Limb (tissue), 2 donors: Measurements from ENCODE around the gene EIF2AK2.

ENCODE experiments used
- DNase-seq, 2 donors: peaks; one replicate each; pipeline ENCODE4 v3.0.0-alpha.2; 2016; ENCODE audit errors: extremely low spot score in 2 of 2

Gene EIF2AK2

DNA sequence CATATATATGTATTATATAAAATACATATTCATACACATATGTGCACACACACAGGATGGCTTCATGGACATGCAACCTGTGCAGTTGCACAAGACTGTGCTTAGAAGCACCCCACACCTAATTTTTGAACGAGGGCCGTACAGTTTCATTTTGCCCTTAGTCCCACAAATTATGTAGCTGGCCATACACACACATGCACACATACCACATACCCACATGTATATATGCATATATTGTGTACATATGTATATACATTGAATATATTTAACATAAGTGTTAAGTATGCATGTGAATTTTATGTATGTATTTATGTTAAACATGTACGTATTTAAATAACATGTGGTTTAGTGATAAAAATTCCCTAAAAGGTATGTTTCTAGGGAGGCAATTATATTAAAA lies 54.2 kb downstream of the EIF2AK2 start:
- no peak for DNase-seq

DNA sequence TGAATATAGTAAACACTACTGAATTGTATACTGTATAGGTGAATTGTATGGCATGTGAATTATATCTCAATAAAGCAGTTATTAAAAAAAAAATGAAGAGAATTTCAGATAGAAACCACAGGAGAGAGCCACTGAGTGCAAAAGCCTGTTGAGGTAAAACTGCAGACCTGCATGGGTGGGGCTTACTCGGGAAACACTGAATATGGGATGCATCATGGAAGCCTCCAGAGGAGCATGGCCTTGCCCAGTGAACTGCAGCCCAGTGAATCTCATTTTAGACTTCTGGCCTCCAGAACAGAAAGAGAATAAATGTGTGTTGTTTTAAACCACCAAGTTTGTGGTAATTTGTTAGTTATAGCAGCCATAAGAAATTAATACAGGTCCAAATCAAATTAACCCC lies 56.7 kb downstream of the EIF2AK2 start:
- no peak for DNase-seq

DNA sequence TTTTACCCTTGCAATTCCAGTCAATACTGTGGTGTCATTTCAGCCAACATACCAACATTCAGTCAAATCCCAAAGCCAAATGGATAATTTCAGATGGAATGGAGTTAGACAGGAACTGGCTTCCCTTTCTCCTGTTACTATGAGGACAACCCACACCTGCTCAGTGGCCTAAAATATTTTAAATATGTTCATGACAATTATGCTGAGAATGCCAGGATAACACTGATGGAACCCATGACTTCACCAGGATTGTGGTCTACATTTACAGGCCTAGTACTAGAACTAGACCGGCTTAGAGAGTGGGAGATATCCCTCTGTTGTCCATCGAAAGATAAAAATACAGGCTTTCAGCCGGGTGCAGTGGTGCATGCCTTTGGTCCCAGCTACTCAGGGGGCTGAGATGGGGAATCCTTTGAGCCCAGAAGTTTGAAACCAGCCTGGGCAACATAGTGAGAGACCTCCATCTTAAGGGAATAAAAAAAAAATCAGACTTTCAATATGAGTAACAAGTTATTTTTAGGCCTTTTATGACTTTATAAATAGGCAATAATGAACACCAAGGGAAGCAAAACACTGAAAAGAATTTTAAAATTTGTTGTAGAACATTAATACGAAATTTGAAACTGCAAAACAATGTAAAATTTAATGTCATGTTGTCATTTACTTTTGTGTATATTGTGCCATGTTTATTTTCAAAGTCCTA lies 58.2 kb downstream of the EIF2AK2 start:
- no peak for DNase-seq

DNA sequence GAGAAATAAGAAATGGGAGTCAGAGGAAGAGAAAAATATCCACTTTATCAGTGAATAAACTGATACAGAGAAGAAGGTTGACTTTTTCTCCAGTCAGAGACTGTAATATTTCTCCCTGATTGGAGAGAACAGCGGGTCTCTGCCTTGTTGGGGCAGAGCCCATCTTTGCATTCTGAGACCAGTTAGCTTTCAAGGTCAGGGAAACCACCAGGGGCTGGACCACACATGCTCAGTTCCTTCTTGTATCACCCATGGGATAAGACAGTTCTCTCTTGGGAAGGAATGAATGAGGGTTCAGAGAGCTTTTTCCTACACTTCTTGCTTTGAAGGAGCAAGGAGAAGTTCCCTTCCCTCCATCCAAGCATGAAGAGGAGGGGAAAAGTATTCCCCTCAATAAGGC lies 60.2 kb downstream of the EIF2AK2 start:
- no peak for DNase-seq

DNA sequence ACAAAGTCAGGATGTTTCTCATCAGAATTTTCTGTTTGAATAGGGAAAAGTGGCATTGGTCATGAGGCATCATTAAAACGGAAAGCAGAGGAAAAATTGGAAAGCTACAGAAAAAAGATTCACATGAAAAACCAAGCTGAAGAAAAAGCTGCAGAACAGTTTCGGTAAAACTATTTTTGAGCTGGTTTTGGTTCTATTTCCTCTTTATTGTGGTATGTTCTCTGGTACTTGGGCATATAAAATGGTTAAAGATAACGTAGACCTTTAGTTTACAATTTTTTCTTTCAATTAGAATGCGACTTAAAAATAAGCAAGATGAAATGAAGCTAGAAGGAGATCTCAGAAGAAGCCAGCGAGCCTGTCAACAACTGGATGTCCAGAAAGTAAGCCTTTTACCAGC lies 64.9 kb downstream of the EIF2AK2 start:
- DNase-seq, result no peak

DNA sequence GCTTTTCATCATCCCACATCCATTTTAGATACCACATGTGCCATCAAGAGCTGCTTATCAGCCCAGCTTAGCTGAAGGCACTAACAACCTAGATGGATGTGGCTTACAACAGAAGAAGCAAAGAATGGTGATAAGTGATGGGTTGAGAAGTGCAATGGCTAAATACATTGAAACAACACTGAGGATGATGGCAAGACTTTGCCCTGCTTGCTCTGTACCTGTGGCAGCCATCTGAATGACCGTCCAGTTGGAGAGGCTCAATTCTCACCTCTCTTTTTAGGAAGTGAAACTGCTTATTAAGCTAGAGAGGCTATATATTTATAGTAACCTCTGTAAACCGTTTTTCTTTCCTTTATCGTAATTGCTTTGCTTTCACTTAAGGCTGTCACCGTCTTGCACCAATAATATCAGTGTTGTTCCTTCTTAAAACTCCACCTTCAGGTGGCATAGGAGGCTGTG lies 66.7 kb downstream of the EIF2AK2 start:
- DNase-seq, result no peak

DNA sequence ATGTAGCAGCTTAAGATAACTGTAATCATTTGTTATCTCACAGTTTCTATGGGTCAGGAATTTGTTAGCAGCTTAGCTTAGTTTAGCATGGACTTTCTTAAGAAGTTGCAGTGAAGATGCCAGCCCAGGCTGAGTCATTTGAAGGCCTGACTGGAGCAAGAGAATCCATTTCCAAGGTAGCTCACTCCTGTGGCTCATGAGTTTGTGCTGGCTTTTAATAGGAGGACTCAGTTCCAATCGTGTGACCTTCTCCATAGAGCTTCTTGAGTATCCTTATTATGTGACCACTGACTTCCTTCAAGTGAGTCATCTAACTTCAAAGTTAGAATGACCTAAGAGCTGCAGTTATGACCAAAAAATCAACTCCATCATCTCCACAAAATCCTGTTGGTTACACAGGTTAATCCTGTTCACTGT lies 71.0 kb downstream of the EIF2AK2 start:
- no peak for DNase-seq

DNA sequence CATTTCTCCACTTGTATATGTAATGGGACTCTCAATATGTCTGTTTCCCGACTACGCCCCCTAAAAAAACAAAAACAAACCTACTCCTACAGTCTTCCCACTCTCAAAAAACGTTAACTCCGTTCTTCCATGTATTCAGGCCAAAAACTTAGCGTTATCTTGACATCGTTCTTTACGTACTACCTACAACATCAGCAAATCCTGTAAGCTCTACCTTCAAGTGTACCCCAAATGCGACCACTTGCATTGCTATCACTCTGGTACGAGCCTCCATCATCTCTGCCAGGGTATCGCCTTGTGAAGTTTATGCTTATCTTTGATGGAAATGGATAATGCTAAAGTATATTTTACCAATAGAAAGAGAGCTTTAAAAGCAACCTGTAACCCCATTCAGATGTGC lies 72.0 kb downstream of the EIF2AK2 start:
- no peak for DNase-seq

DNA sequence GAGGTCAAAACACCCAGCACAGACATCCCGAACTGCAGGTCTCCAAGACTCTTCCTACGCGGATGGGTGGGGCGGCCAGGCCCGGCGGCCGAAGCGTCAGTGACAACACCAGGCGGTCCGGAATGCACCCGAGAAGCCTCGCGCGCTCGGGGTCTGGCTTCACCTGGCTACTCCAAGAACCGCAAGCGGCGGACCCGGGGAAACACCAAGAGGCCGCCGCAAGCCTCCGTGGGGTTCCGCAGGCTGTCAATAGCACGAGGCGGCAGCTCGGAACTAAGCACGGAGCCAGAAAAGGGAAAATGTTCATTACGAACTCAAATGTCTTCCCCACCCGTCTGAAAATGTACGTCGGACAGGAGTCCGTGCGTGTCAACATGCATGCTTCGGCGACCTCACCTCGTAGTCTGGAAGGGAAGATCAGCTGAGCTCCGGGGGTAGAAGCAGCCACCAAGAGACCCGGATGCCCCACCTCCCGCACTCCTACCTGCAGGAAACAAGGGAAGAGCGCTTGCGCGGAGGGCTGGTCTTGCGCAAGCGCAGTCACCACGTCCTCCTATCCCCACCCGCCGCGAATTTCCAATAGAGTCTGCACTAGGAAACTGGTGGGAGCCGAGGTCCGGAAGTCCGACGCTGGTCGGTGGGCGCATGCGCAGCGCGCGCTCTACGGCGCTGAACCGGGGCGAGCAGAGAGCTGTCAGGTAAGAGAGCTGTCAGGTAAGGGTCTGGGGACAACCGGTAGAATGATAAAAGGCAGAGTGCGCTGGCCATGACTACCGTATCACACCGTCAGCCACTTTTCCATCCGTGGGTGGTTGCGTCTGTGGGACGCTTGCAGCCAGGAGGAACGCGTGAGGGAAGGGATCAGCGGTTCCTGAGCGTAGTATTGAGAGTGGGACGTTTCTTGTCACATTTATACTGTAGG lies 72.6 kb downstream of the EIF2AK2 start, which contains the start of the genes GPATCH11 and HEATR5B:
GPATCH11 (plus strand) TSS at position 646 of the 922 bp plus-strand sequence. CDS start 3,864 bp downstream, outside the sequence.
HEATR5B (minus strand) TSS at position 500 of the 922 bp plus-strand sequence. CDS start 958 bp downstream, outside the sequence.
- DNase-seq, result peak; percentile 96 to 99

DNA sequence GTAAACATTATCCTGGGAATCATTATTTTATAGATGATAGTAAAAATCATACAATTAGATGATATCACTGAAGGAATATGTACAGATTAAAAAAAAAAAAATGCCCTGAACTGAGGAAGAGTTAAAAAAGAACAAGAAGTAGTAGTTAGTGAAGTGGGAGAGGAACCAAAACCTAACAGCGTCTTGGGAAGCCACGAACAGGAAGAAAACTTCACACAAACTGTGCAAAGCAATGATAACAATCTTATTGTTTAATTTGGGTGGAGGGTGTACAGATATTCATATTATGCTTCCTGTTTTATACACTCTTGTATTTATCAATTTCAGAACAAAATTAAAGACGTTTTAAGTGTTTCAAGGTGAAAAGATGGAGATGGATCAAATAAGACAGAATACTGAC lies 76.1 kb downstream of the EIF2AK2 start:
- no peak for DNase-seq

DNA sequence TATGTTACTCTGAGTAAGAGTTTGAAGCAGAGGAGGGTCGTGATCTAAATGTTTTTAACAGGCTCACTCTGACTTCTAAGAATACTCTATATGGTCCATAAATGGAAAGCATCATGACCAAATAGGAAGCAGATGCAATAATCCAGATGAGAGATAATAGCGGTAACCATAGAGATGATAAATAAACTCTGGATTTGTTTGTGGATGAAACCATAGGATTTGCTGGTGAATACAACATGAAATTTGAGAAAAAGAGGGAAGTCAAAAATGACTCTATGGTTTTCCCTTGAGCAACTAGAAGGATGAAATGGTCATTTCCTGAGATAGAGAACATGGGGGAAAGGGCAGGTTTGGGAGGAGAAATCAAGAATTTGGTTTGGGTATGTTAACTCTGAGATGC lies 76.5 kb downstream of the EIF2AK2 start:
- no peak for DNase-seq

DNA sequence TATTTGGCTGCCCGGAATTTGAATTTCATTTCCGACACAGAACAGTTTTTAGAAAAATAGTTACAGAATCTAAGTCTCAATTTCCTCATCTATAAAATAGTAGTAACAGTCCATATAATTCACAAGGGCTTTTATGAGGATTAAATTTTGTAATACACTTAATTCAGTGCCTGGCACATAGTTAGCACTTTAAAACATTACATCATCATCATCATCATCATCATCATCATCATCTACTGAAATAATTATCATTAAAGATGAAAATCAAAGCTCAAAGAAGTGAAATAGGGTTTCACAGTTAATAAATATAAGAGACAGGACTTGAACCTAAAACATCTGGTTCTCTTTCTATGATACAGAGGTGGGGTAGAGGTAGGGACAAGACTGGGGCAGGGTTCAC lies 85.8 kb downstream of the EIF2AK2 start:
- no peak for DNase-seq

DNA sequence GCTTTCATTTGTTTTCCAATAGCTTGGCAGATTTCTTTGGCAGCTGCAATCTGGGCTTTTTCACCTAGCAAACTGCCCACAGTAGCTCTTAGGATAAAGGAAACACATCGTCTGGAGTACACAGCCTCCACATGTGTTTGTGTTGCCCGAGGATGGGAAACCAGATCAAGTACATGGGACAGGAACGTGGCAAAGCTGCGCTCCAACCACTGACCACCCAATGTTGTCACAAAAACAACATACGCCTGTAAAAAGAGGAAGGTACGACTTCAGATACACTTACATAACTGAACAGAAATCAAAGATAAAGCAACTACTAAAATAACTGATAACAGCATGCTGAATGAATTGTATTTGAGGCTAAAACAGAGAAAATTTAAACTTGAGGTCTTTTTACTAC lies 88.1 kb downstream of the EIF2AK2 start:
- DNase-seq, result no peak

DNA sequence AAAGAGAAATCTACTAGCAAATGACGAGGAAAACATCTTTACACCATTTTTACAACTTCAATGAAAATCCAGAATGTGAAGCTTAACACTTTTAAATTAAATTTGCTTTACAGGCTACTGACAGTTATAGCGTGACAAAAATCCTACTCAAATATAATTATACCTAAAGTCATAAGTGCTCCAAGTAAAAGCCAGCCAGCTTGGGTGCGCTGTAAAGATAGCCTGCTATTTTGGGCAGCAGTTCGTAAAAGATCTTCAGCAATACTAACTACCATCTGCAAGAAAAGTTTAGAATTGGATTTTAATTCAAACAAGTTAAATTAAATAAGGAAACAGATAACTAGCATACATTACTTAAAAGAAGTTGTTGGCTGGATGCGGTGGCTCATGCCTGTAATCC lies 95.0 kb downstream of the EIF2AK2 start:
- DNase-seq, result no peak

DNA sequence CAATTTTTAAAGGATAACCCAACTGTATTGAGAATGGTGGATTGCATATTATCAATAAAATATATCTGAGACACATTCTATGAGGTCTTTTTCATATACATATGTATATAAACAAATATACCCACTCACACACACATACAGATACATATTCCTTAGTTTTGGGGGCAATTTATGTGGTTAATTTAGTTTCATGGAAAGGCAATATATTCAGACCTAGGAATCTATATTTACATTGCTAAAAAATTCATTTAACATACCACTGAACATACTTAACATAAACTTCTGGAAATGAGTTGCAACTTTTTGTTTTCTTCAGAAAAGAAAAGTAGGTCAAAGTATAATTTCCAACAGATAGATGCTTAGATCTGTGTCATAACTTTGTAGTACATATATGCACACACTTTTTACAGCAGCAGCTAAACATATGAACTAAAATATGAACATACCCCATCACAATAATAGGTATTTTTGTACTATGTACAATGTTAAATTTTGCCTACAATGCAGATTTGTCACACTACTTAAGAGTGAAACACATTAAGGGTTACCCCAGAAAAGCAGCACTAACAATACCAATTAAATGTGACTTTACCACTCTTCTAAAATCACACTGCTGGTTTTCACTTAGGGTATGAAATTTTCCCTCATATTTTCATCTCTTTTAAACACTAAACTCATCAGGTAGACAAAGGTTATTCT lies 95.6 kb downstream of the EIF2AK2 start:
- DNase-seq, result no peak

DNA sequence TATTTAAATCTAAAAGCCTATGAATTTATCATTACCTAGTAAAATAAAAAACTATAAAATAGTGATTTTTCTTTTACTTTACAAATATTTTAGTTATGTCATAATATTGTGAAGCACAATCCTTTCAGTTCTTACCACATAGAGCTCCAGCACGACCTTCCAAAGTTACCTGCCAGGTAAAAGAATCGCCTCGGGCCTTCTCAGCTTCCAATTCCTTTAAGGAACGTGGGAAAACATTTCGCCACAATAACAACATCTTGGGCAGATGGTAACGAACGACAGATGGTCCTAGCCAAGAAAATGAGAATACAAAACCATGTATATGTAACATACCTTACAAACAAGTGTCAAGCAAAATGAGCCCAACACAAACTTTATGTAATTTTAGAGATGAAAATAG lies 96.3 kb downstream of the EIF2AK2 start:
- no peak for DNase-seq

DNA sequence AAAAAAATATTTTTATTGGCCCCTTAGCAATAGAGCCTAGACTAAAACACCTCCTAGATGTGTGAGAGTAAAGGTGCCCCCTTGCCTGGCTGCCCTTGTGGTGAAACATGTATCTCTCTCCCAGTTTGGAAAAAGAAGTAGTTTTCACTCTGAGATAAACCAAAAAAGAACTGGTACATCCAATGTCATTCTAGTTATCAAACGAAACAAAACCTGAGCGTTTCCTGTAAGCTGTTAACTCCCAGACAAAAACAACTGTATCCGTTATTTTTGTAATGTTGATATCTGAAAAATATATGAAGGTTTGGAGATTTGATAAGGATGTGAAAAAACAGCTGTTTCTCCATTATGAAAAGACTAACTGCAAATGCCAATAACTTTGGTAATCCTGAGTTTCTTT lies 96.9 kb downstream of the EIF2AK2 start:
- no peak for DNase-seq

DNA sequence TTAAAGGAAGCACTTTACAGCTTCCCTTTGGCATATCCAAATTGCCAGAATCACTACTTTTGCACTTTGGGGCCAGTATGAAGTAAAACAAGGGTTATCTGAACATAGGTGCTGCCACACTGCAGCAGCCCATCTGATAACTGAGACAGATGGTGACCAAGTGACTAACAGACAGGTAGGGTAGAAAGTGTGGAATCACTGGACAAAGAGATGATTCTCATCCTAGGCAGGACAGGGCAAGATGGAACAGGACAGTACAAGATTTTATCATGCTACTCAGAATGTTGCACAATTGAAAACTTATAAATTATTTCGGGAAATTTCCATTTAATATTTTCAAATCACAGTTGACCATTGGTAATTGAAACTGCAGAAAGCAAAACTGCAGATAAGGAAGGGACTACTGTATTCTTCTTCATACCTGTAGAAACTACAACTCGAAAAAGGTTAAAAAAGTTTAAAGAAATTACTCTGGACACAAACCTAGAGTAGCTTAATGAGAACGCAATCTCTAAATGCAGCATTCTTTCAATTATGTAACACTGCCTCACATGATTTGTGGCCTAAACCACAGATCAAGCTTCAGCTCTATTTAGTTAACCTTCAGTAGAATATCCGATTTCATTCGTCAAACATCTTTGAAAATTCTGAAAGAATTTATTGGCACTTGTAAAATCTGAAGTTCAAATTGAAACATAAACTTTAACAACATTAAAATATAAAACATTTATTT lies 104.0 kb downstream of the EIF2AK2 start:
- DNase-seq, result no peak
